PC-3 (cell line): ENCODE results near the gene ADCY2.

Experiments
- CTCF ChIP-seq: fragments of 300-600 bp; sonication (generic); conservative IDR thresholded peaks from 2 replicates; pipeline ENCODE4 v1.5.1; 2017; ENCODE audit warnings: antibody characterized with exemption, low read depth, mild to moderate bottlenecking, low read length
- EZH2 ChIP-seq: fragments of 300-600 bp; sonication (generic); IDR thresholded peaks from one replicate; pipeline ENCODE4 v1.6.1; 2017; ENCODE audit warnings: antibody characterized with exemption, mild to moderate bottlenecking, low read length; ENCODE audit not compliant: unreplicated experiment

GRCh38 chr5:7667216-7667767, 271.4 kb downstream of the ADCY2 start:
- no peak for TF ChIP-seq CTCF
- no peak for TF ChIP-seq EZH2
